ENCODE measurements around the gene TBCA. TPM values are rescaled to one million over a fixed set of nuclear protein-coding genes. Genes with fewer than 3 reads are reported as not detected.

TBCA gene
- total RNA-seq, 1 experiment from 2014 or later: 330 TPM

GRCh38 chr5:77670526-77670925 is 105.6 kb downstream of the TBCA start:
- no peak overlapping the region for H3K56ac ChIP-seq (ENCODE audit: insufficient read length, low read depth, low read length)
- no peak overlapping the region for H2BK20ac ChIP-seq (ENCODE audit: low read depth, low read length, poor library complexity, severe bottlenecking)
- no peaks in the 10 kb centered on the region for H3K27me3 ChIP-seq (ENCODE audit: insufficient read depth, low read length)
- Mint-ChIP-seq H3K27me3 (ENCODE audit: low read depth) (peaks cover 36% of the 10 kb centered on the region), H3K4me3 (no peak overlapping the region), H3K36me3 (ENCODE audit: insufficient read depth in 1 of 3, low read depth in 3 of 3) (peaks cover 0 to 4% (median 0%) of the 10 kb centered on the region in 3 experiments; a peak in 1 of 7 replicates), H3K4me1 (peaks cover 7 to 12% of the 10 kb centered on the region in 2 experiments; a peak in 3 of 4 replicates), H3K9me3 (peaks cover 1 to 4% of the 10 kb centered on the region in 2 experiments; a peak in 3 of 5 replicates), H3K27ac (no peak overlapping the region; a peak in 1 of 7 replicates)
- H4K5ac ChIP-seq (ENCODE audit: insufficient read length, low read depth, low read length): no peak overlapping the region
- H3K18ac ChIP-seq (ENCODE audit: insufficient read length, low read depth, low read length): no peak overlapping the region
- no peak overlapping the region for H3K4ac ChIP-seq (ENCODE audit: low read depth, low read length)
- H2BK12ac ChIP-seq (ENCODE audit: insufficient read length, low read depth, low read length): no peak overlapping the region
- H3K23me2 ChIP-seq (ENCODE audit: insufficient read length, low read depth, low read length, poor library complexity, severe bottlenecking): no peaks in the 10 kb centered on the region
- H3K14ac ChIP-seq (ENCODE audit: insufficient read depth, low read length): no peak overlapping the region
- H4K91ac ChIP-seq (ENCODE audit: insufficient read length, low read depth, low read length): no peak overlapping the region
- no peak for TF ChIP-seq CTCF (conservative IDR thresholded peaks at IDR 0.05)
- H3K27ac ChIP-seq (ENCODE audit: insufficient read length, low read depth, low read length): no peak overlapping the region
- H2AK5ac ChIP-seq (ENCODE audit: insufficient read length, low read length): no peak overlapping the region
- no peak for DNase-seq
- no peaks in the 10 kb centered on the region for H3K9me3 ChIP-seq (ENCODE audit: control insufficient read depth, low read depth, low read length)
- H2AFZ ChIP-seq (ENCODE audit: low read length): no peak overlapping the region
- no peak overlapping the region for H2BK120ac ChIP-seq (ENCODE audit: low read depth, low read length, poor library complexity, severe bottlenecking)
- H4K8ac ChIP-seq (replicated peaks; ENCODE audit: insufficient read length, low read depth, low read length): no peak overlapping the region
- no peak overlapping the region for H3K9ac ChIP-seq (ENCODE audit: extremely low read depth, insufficient read length, low read length)
- no peaks in the 10 kb centered on the region for H4K20me1 ChIP-seq (ENCODE audit: control insufficient read depth, insufficient read depth, insufficient read length)
- no peaks in the 10 kb centered on the region for H3K4me1 ChIP-seq (ENCODE audit: insufficient read depth, low read length)
- H3T11ph ChIP-seq (ENCODE audit: low read length): no peak overlapping the region
- no peak overlapping the region for H3K4me2 ChIP-seq (ENCODE audit: insufficient read depth, insufficient read length, low read length)
- H3K79me2 ChIP-seq (ENCODE audit: insufficient read depth, low read length): no peaks in the 10 kb centered on the region
- H2BK15ac ChIP-seq (ENCODE audit: low read depth, low read length): no peak overlapping the region
- WGBS (ENCODE audit: extremely low coverage, insufficient read length, low lambda C conversion rate): no CpG with 5 or more reads among the region's 3 CpGs
- no peak overlapping the region for H3K23ac ChIP-seq (ENCODE audit: insufficient read length, low read depth, low read length)
- no peak overlapping the region for H2BK5ac ChIP-seq (ENCODE audit: insufficient read length, low read length)
- no peaks in the 10 kb centered on the region for H3K79me1 ChIP-seq (ENCODE audit: insufficient read depth, low read depth, low read length, poor library complexity, severe bottlenecking)

All from H9 (cell line).